HepG2 (cell line): Measurements from ENCODE around the gene KMT2D. TPM values are rescaled to one million over a fixed set of nuclear protein-coding genes. Genes with fewer than 3 reads are reported as not detected.

Experiments
- CCDC6 ChIP-seq: sonication (generic); formaldehyde crosslinking; IDR thresholded peaks from 2 replicates; pipeline ENCODE4 v1.8.1; 2022; ENCODE audit warnings: mild to moderate bottlenecking, missing genetic modification reagents, moderate library complexity
- DNMT3B ChIP-seq: conservative IDR thresholded peaks from 2 replicates; pipeline ENCODE4 v1.6.1; 2016; ENCODE audit warnings: missing biosample characterization, control low read depth
- FOXA1 ChIP-seq, 2 experiments: fragments of 450-650 bp in 1 of 2; sonication (generic) in 1 of 2; formaldehyde crosslinking in 1 of 2; IDR thresholded peaks; 2 replicates each; pipeline versions ENCODE4 v1.4.0 to v1.6.1; 2016 to 2020; ENCODE audit warnings: missing genetic modification reagents in 1 of 2
- HDAC1 ChIP-seq: sonication (generic); formaldehyde crosslinking; IDR thresholded peaks from 2 replicates; pipeline ENCODE4 v1.5.1; 2020; ENCODE audit warnings: mild to moderate bottlenecking, missing genetic modification reagents
- HNF4G ChIP-seq, 2 experiments: sonication (generic) in 1 of 2; formaldehyde crosslinking in 1 of 2; IDR thresholded peaks; 2 replicates each; pipeline versions ENCODE4 v1.4.0 to v1.6.1; 2011 to 2020; ENCODE audit warnings: borderline replicate concordance in 2 of 2, low read depth in 2 of 2, mild to moderate bottlenecking in 2 of 2, low read length in 1 of 2, missing genetic modification reagents in 1 of 2, moderate library complexity in 1 of 2
- IKZF1 ChIP-seq: fragments of 450-650 bp; IDR thresholded peaks from 2 replicates; pipeline ENCODE4 v1.7.1; 2016
- NRL ChIP-seq: sonication (generic); formaldehyde crosslinking; IDR thresholded peaks from 2 replicates; pipeline ENCODE4 v1.5.0; 2020; ENCODE audit warnings: missing genetic modification reagents, mild to moderate bottlenecking, moderate library complexity, borderline replicate concordance
- TRIM24 ChIP-seq: sonication (generic); formaldehyde crosslinking; IDR thresholded peaks from 2 replicates; pipeline ENCODE4 v1.8.0; 2022; ENCODE audit warnings: mild to moderate bottlenecking, missing genetic modification reagents
- ZNF326 ChIP-seq: sonication (generic); formaldehyde crosslinking; IDR thresholded peaks from 2 replicates; pipeline ENCODE4 v1.4.0; 2020; ENCODE audit warnings: missing genetic modification reagents, borderline replicate concordance
- ZSCAN29 ChIP-seq: sonication (generic); formaldehyde crosslinking; conservative IDR thresholded peaks from 2 replicates; pipeline ENCODE4 v1.4.0; 2020; ENCODE audit warnings: mild to moderate bottlenecking, missing genetic modification reagents
- polyA plus RNA-seq, 8 experiments: library from polyadenylated mRNA; depleted of rRNA in 3 of 8; stranded (reverse) in 7 of 8; unstranded in 1 of 8; fragments of >200 nt; fragmentation: Illumina TruSeq in 4 of 8; extraction: Trizol in 4 of 8; gene quantifications; 2 replicates each; pipeline versions ENCODE4 v1.2.1 to v1.2.3, GENCODE V29; 2011 to 2016; ENCODE audit warnings: low read depth in 4 of 8, missing spikeins in 1 of 8, mixed read lengths in 1 of 8; ENCODE audit not compliant: insufficient read depth in 1 of 8
- total RNA-seq, 5 experiments: library from RNA; depleted of rRNA; stranded (reverse); fragments of >200 nt; fragmentation: Illumina TruSeq; extraction: Trizol; gene quantifications; 2 replicates each; pipeline ENCODE4 v1.2.3, GENCODE V29; 2016; ENCODE audit warnings: low read depth in 1 of 5
- TF ChIP-seq, protein P1 (sequence below), 2 experiments: fragments of 450-650 bp in 1 of 2; sonication (generic) in 1 of 2; formaldehyde crosslinking in 1 of 2; IDR thresholded peaks; 2 replicates each; pipeline versions ENCODE4 v1.6.1 to v1.8.0; 2016 to 2022; ENCODE audit warnings: antibody characterized with exemption in 1 of 2, mild to moderate bottlenecking in 1 of 2, missing genetic modification reagents in 1 of 2
- TF ChIP-seq, protein P2 (sequence below): IDR thresholded peaks from 2 replicates; pipeline ENCODE4 v1.6.1; 2012; ENCODE audit warnings: low read length, improper control_type of control experiment

KMT2D gene
- total and polyA plus RNA-seq, 2 of the 13 experiments (the other 11 are each of a cell fraction or from before 2014, with no cell fraction given), result 8.1 to 10.4 TPM

DNA sequence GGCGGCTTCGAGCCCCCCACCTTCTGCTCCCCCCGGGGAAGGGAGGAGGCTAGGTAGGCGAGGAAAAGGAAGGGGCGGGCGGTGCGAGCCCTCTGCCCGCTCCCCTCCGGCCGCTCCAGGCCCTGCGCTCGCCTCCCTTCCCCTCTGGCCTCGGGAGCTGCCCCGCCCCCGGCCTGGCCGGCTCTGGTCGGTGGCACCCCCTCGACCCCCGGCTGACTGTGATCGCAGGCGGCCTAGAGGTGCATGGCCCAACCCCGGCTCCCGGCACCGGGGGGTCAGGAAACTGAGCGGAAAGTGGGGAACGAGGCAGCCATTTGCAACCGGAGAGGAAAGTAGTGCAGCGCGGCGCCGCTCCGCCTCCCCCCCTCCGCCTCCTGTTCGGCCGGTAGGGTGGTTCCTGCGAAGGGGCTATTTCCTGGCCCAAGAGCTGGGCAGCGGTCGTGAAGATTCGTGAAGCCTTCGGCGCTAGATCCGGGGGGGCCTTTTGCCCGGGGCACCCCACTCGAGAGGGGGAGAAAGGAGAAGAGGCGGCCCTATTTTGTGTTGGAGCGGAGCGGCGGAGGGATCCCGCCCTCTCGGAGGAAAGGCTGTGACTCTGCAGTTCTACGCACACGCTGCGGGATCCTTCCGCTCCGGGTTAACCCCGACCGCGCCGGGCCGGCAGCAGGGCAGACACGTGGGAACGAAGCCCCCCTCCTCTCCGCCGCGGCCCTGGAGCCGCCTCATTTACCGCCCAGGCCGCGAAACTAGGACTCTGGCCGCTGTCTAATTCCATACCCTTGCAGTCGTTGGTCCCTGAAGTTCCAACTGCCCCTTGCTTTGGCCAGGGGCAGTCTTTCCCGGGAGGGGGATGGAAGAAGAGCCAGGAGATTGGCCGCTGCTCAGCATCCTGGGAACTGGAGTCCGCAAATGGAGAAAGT is at the start of gene KMT2D (continued):
- TF ChIP-seq, protein P1, sequence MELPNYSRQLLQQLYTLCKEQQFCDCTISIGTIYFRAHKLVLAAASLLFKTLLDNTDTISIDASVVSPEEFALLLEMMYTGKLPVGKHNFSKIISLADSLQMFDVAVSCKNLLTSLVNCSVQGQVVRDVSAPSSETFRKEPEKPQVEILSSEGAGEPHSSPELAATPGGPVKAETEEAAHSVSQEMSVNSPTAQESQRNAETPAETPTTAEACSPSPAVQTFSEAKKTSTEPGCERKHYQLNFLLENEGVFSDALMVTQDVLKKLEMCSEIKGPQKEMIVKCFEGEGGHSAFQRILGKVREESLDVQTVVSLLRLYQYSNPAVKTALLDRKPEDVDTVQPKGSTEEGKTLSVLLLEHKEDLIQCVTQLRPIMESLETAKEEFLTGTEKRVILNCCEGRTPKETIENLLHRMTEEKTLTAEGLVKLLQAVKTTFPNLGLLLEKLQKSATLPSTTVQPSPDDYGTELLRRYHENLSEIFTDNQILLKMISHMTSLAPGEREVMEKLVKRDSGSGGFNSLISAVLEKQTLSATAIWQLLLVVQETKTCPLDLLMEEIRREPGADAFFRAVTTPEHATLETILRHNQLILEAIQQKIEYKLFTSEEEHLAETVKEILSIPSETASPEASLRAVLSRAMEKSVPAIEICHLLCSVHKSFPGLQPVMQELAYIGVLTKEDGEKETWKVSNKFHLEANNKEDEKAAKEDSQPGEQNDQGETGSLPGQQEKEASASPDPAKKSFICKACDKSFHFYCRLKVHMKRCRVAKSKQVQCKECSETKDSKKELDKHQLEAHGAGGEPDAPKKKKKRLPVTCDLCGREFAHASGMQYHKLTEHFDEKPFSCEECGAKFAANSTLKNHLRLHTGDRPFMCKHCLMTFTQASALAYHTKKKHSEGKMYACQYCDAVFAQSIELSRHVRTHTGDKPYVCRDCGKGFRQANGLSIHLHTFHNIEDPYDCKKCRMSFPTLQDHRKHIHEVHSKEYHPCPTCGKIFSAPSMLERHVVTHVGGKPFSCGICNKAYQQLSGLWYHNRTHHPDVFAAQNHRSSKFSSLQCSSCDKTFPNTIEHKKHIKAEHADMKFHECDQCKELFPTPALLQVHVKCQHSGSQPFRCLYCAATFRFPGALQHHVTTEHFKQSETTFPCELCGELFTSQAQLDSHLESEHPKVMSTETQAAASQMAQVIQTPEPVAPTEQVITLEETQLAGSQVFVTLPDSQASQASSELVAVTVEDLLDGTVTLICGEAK (IDR thresholded peaks at IDR 0.05), result no peak
- TF ChIP-seq, protein P1 (CRISPR knock-in tag; IDR thresholded peaks at IDR 0.05), result 0 out of 2 replicates have a peak, but pooled peaks have one; percentile 93
- peak; percentile 66; the same call in 1 of the 2 replicates for TF ChIP-seq HNF4G (IDR thresholded peaks at IDR 0.05; ENCODE audit: borderline replicate concordance, low read depth, low read length)
- no peak for TF ChIP-seq HNF4G (CRISPR knock-in tag; IDR thresholded peaks at IDR 0.05; ENCODE audit: borderline replicate concordance, low read depth)
- TF ChIP-seq TRIM24, result no peak
- TF ChIP-seq CCDC6 (CRISPR knock-in tag), result peak; percentile 96
- TF ChIP-seq ZSCAN29 (CRISPR knock-in tag), result no peak; the same call in 1 of the 2 replicates
- TF ChIP-seq HDAC1 (CRISPR knock-in tag), result peak; percentile 92
- no peak for TF ChIP-seq ZNF326 (CRISPR knock-in tag)
- TF ChIP-seq, protein P2, sequence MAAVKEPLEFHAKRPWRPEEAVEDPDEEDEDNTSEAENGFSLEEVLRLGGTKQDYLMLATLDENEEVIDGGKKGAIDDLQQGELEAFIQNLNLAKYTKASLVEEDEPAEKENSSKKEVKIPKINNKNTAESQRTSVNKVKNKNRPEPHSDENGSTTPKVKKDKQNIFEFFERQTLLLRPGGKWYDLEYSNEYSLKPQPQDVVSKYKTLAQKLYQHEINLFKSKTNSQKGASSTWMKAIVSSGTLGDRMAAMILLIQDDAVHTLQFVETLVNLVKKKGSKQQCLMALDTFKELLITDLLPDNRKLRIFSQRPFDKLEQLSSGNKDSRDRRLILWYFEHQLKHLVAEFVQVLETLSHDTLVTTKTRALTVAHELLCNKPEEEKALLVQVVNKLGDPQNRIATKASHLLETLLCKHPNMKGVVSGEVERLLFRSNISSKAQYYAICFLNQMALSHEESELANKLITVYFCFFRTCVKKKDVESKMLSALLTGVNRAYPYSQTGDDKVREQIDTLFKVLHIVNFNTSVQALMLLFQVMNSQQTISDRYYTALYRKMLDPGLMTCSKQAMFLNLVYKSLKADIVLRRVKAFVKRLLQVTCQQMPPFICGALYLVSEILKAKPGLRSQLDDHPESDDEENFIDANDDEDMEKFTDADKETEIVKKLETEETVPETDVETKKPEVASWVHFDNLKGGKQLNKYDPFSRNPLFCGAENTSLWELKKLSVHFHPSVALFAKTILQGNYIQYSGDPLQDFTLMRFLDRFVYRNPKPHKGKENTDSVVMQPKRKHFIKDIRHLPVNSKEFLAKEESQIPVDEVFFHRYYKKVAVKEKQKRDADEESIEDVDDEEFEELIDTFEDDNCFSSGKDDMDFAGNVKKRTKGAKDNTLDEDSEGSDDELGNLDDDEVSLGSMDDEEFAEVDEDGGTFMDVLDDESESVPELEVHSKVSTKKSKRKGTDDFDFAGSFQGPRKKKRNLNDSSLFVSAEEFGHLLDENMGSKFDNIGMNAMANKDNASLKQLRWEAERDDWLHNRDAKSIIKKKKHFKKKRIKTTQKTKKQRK, result no peak
- no peak for TF ChIP-seq FOXA1 (IDR thresholded peaks at IDR 0.05)
- TF ChIP-seq FOXA1 (CRISPR knock-in tag; IDR thresholded peaks at IDR 0.05), result peak; percentile 53; the same call in 1 of the 2 replicates
- TF ChIP-seq DNMT3B, result peak; percentile 94; the same call in 1 of the 2 replicates
- TF ChIP-seq NRL (CRISPR knock-in tag), result no peak; the same call in none of the 2 replicates
- no peak for TF ChIP-seq IKZF1
